GM12878 (cell line): ENCODE data around the gene SKIC8. TPM values are rescaled to one million over a fixed set of nuclear protein-coding genes. Genes with fewer than 3 reads are reported as not detected.

Source experiments
- BCL11A ChIP-seq: IDR thresholded peaks from 2 replicates; pipeline ENCODE4 v1.6.1; 2011; ENCODE audit warnings: low read depth, low read length
- CTCF ChIP-seq, 3 experiments: IDR thresholded peaks in 2 of 3; conservative IDR thresholded peaks in 1 of 3; 2 replicates each; pipeline ENCODE4 v1.5.1; 2011; ENCODE audit warnings: low read depth in 3 of 3, low read length in 3 of 3, mild to moderate bottlenecking in 3 of 3, control low read depth in 2 of 3, moderate library complexity in 2 of 3, inconsistent platforms in 1 of 3, mixed read lengths in 1 of 3; ENCODE audit not compliant: control insufficient read depth in 2 of 3, insufficient read depth in 1 of 3; ENCODE audit errors: extremely low read depth in 1 of 3
- ETV6 ChIP-seq, 2 experiments: fragments of 450-650 bp in 1 of 2; IDR thresholded peaks in 1 of 2; conservative IDR thresholded peaks in 1 of 2; 2 replicates each; pipeline ENCODE4 v1.6.1; 2014; ENCODE audit warnings: antibody characterized with exemption in 1 of 2, borderline replicate concordance in 1 of 2, low read depth in 1 of 2, mild to moderate bottlenecking in 1 of 2, moderate library complexity in 1 of 2
- FOXK2 ChIP-seq: fragments of 450-650 bp; IDR thresholded peaks from 2 replicates; pipeline ENCODE4 v1.6.1; 2017; ENCODE audit warnings: mild to moderate bottlenecking, moderate library complexity
- IKZF2 ChIP-seq, 2 experiments: fragments of 450-650 bp; IDR thresholded peaks; 2 replicates each; pipeline ENCODE4 v1.6.1; 2017; ENCODE audit warnings: mild to moderate bottlenecking in 2 of 2, moderate library complexity in 2 of 2
- KDM1A ChIP-seq: fragments of 200-600 bp; sonication (generic); IDR thresholded peaks from 2 replicates; pipeline ENCODE4 v1.6.1; 2016; ENCODE audit warnings: borderline replicate concordance
- LARP7 ChIP-seq: fragments of 450-650 bp; IDR thresholded peaks from 2 replicates; pipeline ENCODE4 v1.6.1; 2017; ENCODE audit warnings: mild to moderate bottlenecking
- MTA2 ChIP-seq: fragments of 450-650 bp; IDR thresholded peaks from 2 replicates; pipeline ENCODE4 v1.6.1; 2016; ENCODE audit warnings: low read depth, mild to moderate bottlenecking, moderate library complexity
- MTA3 ChIP-seq: IDR thresholded peaks from 2 replicates; pipeline ENCODE4 v1.6.1; 2012; ENCODE audit warnings: low read length, inconsistent platforms, borderline replicate concordance
- MXI1 ChIP-seq: fragments of 150-350 bp; IDR thresholded peaks from 2 replicates; pipeline ENCODE4 v1.6.1; 2011; ENCODE audit warnings: low read depth, mild to moderate bottlenecking, inconsistent platforms, low read length, improper control_type of control experiment
- NBN ChIP-seq: fragments of 450-650 bp; IDR thresholded peaks from 2 replicates; pipeline ENCODE4 v1.6.1; 2016
- NRF1 ChIP-seq: conservative IDR thresholded peaks from 2 replicates; pipeline ENCODE4 v1.6.1; 2011; ENCODE audit warnings: mild to moderate bottlenecking, low read depth, low read length, improper control_type of control experiment
- RAD51 ChIP-seq: fragments of 450-650 bp; IDR thresholded peaks from 2 replicates; pipeline ENCODE4 v1.6.1; 2016; ENCODE audit warnings: moderate library complexity, mild to moderate bottlenecking, inconsistent platforms
- RB1 ChIP-seq: fragments of 450-650 bp; formaldehyde crosslinking; IDR thresholded peaks from 2 replicates; pipeline ENCODE4 v1.6.1; 2017; ENCODE audit warnings: mild to moderate bottlenecking, borderline replicate concordance
- RBBP5 ChIP-seq: fragments of 200-600 bp; sonication (generic); conservative IDR thresholded peaks from 2 replicates; pipeline ENCODE4 v1.6.1; 2016
- RCOR1 ChIP-seq: conservative IDR thresholded peaks from 2 replicates; pipeline ENCODE4 v1.6.1; 2012; ENCODE audit warnings: low read depth, low read length, improper control_type of control experiment
- SIN3A ChIP-seq: IDR thresholded peaks from 2 replicates; pipeline ENCODE4 v1.6.1; 2012; ENCODE audit warnings: low read depth, low read length, improper control_type of control experiment
- SMAD5 ChIP-seq: IDR thresholded peaks from 2 replicates; pipeline ENCODE4 v1.6.1; 2016; ENCODE audit warnings: antibody characterized with exemption, low read depth
- STAT3 ChIP-seq: IDR thresholded peaks from 2 replicates; pipeline ENCODE4 v1.6.1; 2011; ENCODE audit warnings: low read depth, low read length, improper control_type of control experiment
- TAF1 ChIP-seq: IDR thresholded peaks from 2 replicates; pipeline ENCODE4 v1.6.1; 2011; ENCODE audit warnings: mild to moderate bottlenecking, low read depth, low read length, borderline replicate concordance
- YY1 ChIP-seq: IDR thresholded peaks from 2 replicates; pipeline ENCODE4 v1.6.1; 2011; ENCODE audit warnings: low read depth, mild to moderate bottlenecking, low read length
- ZNF217 ChIP-seq: fragments of 450-650 bp; IDR thresholded peaks from 2 replicates; pipeline ENCODE4 v1.6.1; 2017; ENCODE audit warnings: antibody characterized with exemption, mild to moderate bottlenecking
- polyA plus RNA-seq, 11 experiments: library from polyadenylated mRNA; depleted of rRNA in 4 of 11; unstranded in 6 of 11; stranded (reverse) in 5 of 11; fragments of >200 nt; fragmentation: Nextera tagmentation in 4 of 11; fragmentation: Illumina TruSeq in 1 of 11; extraction: Ambion mirVana in 4 of 11; extraction: Trizol in 1 of 11; gene quantifications; 1 replicate in 1 of 11; 2 replicates in 10 of 11; pipeline versions ENCODE4 v1.2.1 to v1.2.3, GENCODE V29; 2011 to 2016; ENCODE audit warnings: inconsistent platforms in 2 of 11, missing spikeins in 2 of 11, low read depth in 1 of 11
- total RNA-seq, 4 experiments: library from RNA; depleted of rRNA in 3 of 4; stranded (reverse); fragments of >200 nt in 3 of 4; fragmentation: Illumina TruSeq in 1 of 4; extraction: Trizol in 1 of 4; gene quantifications; 2 replicates each; pipeline versions ENCODE4 v1.2.1 to v1.2.3, GENCODE V29; 2013 to 2021
- TF ChIP-seq, protein P1 (sequence below): IDR thresholded peaks from 2 replicates; pipeline ENCODE4 v1.6.1; 2011; ENCODE audit warnings: low read depth, low read length, improper control_type of control experiment, borderline replicate concordance
- TF ChIP-seq, protein P2 (sequence below): fragments of 450-650 bp; formaldehyde crosslinking; IDR thresholded peaks from 2 replicates; pipeline ENCODE4 v1.5.0; 2022; ENCODE audit warnings: mild to moderate bottlenecking, missing genetic modification characterization
- TF ChIP-seq, protein P3 (sequence below): fragments of 450-650 bp; IDR thresholded peaks from 2 replicates; pipeline ENCODE4 v1.6.1; 2016; ENCODE audit warnings: mild to moderate bottlenecking

The SKIC8 gene
- total and polyA plus RNA-seq, 10 of the 15 experiments (the other 5 are each of a cell fraction or from before 2014, with no cell fraction given) = 57.0 to 288 (median 128) TPM

GRCh38 chr15:78302579-78303312 is 3.3 kb upstream of the SKIC8 start (continued):
- TF ChIP-seq, protein P1, sequence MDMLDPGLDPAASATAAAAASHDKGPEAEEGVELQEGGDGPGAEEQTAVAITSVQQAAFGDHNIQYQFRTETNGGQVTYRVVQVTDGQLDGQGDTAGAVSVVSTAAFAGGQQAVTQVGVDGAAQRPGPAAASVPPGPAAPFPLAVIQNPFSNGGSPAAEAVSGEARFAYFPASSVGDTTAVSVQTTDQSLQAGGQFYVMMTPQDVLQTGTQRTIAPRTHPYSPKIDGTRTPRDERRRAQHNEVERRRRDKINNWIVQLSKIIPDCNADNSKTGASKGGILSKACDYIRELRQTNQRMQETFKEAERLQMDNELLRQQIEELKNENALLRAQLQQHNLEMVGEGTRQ = no peak
- TF ChIP-seq ZNF217 (no peak), STAT3 (no peak), IKZF2 (IDR thresholded peaks at IDR 0.05) (peak; percentile 52 to 71), YY1 (no peak), BCL11A (peak; percentile 34; the same call in 1 of the 2 replicates), RB1 (no peak), RAD51 (no peak), RCOR1 (no peak), CTCF (IDR thresholded peaks at IDR 0.05 in 2 of 3, conservative IDR thresholded peaks at IDR 0.05 in 1 of 3; ENCODE audit: control insufficient read depth in 2 of 3, extremely low read depth in 1 of 3, insufficient read depth in 1 of 3, low read depth in 3 of 3, low read length in 3 of 3) (no peak), NBN (no peak), FOXK2 (no peak), NRF1 (no peak), SIN3A (no peak), MXI1 (no peak), RBBP5 (no peak), MTA2 (peak; percentile 57), SMAD5 (no peak), KDM1A (no peak), ETV6 (conservative IDR thresholded peaks at IDR 0.05 in 1 of 2, IDR thresholded peaks at IDR 0.05 in 1 of 2; ENCODE audit: borderline replicate concordance in 1 of 2, low read depth in 1 of 2) (no peak), TAF1 (no peak), LARP7 (no peak), MTA3 (no peak)
- TF ChIP-seq, protein P2, sequence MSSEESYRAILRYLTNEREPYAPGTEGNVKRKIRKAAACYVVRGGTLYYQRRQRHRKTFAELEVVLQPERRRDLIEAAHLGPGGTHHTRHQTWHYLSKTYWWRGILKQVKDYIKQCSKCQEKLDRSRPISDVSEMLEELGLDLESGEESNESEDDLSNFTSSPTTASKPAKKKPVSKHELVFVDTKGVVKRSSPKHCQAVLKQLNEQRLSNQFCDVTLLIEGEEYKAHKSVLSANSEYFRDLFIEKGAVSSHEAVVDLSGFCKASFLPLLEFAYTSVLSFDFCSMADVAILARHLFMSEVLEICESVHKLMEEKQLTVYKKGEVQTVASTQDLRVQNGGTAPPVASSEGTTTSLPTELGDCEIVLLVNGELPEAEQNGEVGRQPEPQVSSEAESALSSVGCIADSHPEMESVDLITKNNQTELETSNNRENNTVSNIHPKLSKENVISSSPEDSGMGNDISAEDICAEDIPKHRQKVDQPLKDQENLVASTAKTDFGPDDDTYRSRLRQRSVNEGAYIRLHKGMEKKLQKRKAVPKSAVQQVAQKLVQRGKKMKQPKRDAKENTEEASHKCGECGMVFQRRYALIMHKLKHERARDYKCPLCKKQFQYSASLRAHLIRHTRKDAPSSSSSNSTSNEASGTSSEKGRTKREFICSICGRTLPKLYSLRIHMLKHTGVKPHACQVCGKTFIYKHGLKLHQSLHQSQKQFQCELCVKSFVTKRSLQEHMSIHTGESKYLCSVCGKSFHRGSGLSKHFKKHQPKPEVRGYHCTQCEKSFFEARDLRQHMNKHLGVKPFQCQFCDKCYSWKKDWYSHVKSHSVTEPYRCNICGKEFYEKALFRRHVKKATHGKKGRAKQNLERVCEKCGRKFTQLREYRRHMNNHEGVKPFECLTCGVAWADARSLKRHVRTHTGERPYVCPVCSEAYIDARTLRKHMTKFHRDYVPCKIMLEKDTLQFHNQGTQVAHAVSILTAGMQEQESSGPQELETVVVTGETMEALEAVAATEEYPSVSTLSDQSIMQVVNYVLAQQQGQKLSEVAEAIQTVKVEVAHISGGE = no peak
- TF ChIP-seq, protein P3, sequence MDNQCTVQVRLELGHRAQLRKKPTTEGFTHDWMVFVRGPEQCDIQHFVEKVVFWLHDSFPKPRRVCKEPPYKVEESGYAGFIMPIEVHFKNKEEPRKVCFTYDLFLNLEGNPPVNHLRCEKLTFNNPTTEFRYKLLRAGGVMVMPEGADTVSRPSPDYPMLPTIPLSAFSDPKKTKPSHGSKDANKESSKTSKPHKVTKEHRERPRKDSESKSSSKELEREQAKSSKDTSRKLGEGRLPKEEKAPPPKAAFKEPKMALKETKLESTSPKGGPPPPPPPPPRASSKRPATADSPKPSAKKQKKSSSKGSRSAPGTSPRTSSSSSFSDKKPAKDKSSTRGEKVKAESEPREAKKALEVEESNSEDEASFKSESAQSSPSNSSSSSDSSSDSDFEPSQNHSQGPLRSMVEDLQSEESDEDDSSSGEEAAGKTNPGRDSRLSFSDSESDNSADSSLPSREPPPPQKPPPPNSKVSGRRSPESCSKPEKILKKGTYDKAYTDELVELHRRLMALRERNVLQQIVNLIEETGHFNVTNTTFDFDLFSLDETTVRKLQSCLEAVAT = 0 out of 2 replicates have a peak, but pooled peaks have one; percentile 16
